Tibial nerve (tissue), 4 donors: ENCODE measurements around the gene ATAD1. TPM values are rescaled to one million over a fixed set of nuclear protein-coding genes. Genes with fewer than 3 reads are reported as not detected.

ENCODE experiments used
- DNase-seq, 2 donors: peaks; one replicate each; pipeline ENCODE4 v3.0.0-alpha.2; 2019; ENCODE audit warnings: low spot score in 2 of 2
- H3K27ac ChIP-seq, 4 donors: fragments of 200-600 bp; sonication (generic) in 3 of 4; one replicate each; pipeline ENCODE4 v1.5.1; 2017 to 2019; ENCODE audit warnings: mild to moderate bottlenecking in 1 of 4
- H3K27me3 ChIP-seq, 2 donors: fragments of 200-600 bp; sonication (generic) in 1 of 2; one replicate each; pipeline versions ENCODE4 v1.5.1 to v1.6.0; 2017 to 2019
- H3K36me3 ChIP-seq, 3 donors: fragments of 200-600 bp; sonication (generic); one replicate each; pipeline ENCODE4 v1.5.1; 2018 to 2019
- H3K4me1 ChIP-seq, 4 donors: fragments of 200-600 bp; sonication (generic) in 3 of 4; one replicate each; pipeline ENCODE4 v1.5.1; 2017 to 2019
- H3K4me3 ChIP-seq, 4 donors: fragments of 200-600 bp; sonication (generic) in 3 of 4; one replicate each; pipeline ENCODE4 v1.5.1; 2017 to 2019; ENCODE audit warnings: mild to moderate bottlenecking in 1 of 4, moderate library complexity in 1 of 4
- H3K9me3 ChIP-seq, 4 donors: fragments of 200-600 bp; sonication (generic) in 3 of 4; one replicate each; pipeline ENCODE4 v1.5.1; 2017 to 2019
- CTCF ChIP-seq, 5 experiments: fragments of 200-600 bp in 3 of 5; fragments of 450-650 bp in 2 of 5; sonication (generic) in 3 of 5; IDR thresholded peaks; one replicate each; pipeline ENCODE4 v1.5.1; 2016 to 2019; ENCODE audit warnings: antibody characterized with exemption in 5 of 5, mild to moderate bottlenecking in 3 of 5, moderate library complexity in 2 of 5
- EP300 ChIP-seq, 2 donors: sonication (generic); formaldehyde crosslinking; IDR thresholded peaks; one replicate each; pipeline ENCODE4 v1.6.1; 2017; ENCODE audit warnings: antibody characterized with exemption in 2 of 2, mild to moderate bottlenecking in 1 of 2
- POLR2A ChIP-seq, 2 donors: fragments of 450-650 bp; IDR thresholded peaks; one replicate each; pipeline ENCODE4 v1.6.1; 2017; ENCODE audit warnings: antibody characterized with exemption in 2 of 2, mild to moderate bottlenecking in 2 of 2, moderate library complexity in 2 of 2
- WGBS, 2 donors: methylation state at CpG; one replicate each; pipeline ENCODE4 v1.1.5; 2018; 5-methylcytosine and 5-hydroxymethylcytosine counted together
- total RNA-seq, 4 donors: library from RNA; depleted of rRNA; stranded (reverse); fragments of >200 nt; gene quantifications; one replicate each; pipeline ENCODE4 v1.1.0, GENCODE V29; 2016

ATAD1 gene
- total RNA-seq, 4 donors from 2014 or later = 21.8 to 45.9 (median 26.9) TPM

DNA sequence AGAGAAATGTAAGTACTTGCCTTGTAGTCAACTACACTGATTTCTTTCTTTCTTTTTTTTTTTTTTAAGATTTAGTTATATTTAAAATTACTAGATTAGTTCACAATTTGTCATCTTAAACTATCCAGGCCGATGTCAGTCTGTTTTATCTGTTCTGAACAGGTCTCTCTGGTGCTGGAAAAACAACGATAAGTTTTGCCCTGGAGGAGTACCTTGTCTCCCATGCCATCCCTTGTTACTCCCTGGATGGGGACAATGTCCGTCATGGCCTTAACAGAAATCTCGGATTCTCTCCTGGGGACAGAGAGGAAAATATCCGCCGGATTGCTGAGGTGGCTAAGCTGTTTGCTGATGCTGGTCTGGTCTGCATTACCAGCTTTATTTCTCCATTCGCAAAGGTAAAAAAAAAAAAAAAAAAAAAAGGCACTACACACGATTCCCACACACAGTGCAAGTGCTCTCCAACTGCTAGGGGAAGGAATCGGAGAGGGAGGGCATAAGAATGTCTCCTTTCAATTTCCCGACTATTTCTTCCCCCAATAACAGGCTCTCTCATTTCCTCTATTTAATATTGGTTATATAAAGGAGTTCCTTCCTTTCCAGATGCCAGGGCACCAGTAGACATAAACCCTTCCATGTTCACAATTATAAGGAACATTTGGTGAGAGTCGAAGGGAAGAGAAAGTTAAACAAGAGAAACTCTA lies 105.0 kb downstream of the ATAD1 start:
- Histone ChIP-seq H3K4me3 (no peak overlapping the region), H3K36me3 (peaks cover 0 to 21% (median 0%) of the 10 kb centered on the region in 3 donors), H3K9me3 (no peaks in the 10 kb centered on the region), H3K27ac (no peak overlapping the region), H3K4me1 (peaks cover 0 to 16% (median 3%) of the 10 kb centered on the region in 4 donors), H3K27me3 (no peaks in the 10 kb centered on the region)
- WGBS, 2 donors = 74 to 76% methylated on average over 11 of the region's 11 CpGs
- TF ChIP-seq CTCF (IDR thresholded peaks at IDR 0.05) = no peak
- no peak for TF ChIP-seq POLR2A (IDR thresholded peaks at IDR 0.05)
- no peak for TF ChIP-seq EP300 (IDR thresholded peaks at IDR 0.05)
- no peak for DNase-seq

GRCh38 chr10:87707254-87707653 lies 110.8 kb downstream of the ATAD1 start:
- Histone ChIP-seq H3K36me3 (peaks cover 0 to 21% (median 0%) of the 10 kb centered on the region in 3 donors), H3K9me3 (no peaks in the 10 kb centered on the region), H3K27ac (no peak overlapping the region), H3K4me3 (no peak overlapping the region), H3K27me3 (no peaks in the 10 kb centered on the region), H3K4me1 (no peaks in the 10 kb centered on the region)
- 94% methylated on average over 4 of the region's 4 CpGs for WGBS, 2 donors
- TF ChIP-seq EP300 (IDR thresholded peaks at IDR 0.05) (no peak), POLR2A (IDR thresholded peaks at IDR 0.05) (no peak), CTCF (IDR thresholded peaks at IDR 0.05) (no peak)
- no peak for DNase-seq

DNA sequence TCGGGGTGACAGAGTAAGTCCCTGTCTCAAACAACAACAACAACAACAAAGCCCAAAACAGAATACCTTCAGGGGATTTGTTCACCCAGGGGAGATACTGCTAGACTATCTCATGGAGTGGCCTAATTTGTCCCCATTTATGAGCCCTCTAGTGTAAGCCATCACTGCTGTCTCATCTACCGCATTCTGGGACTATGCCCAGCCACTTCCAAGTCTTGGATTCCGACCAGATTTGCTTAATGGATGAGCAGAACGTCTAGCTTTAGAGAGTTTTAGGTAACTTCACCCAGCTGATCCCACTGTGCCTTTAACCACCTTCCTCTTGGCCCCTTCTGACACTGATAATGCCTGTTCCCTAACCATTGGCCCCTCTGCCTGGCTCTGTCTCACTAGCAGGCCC lies 111.3 kb downstream of the ATAD1 start:
- WGBS, 2 donors = 87 to 89% methylated on average over 4 of the region's 4 CpGs
- TF ChIP-seq CTCF (IDR thresholded peaks at IDR 0.05) (no peak), POLR2A (IDR thresholded peaks at IDR 0.05) (no peak), EP300 (IDR thresholded peaks at IDR 0.05) (no peak)
- no peak overlapping the region for H3K27ac ChIP-seq
- no peak for DNase-seq
- H3K36me3 ChIP-seq = peaks cover 0 to 21% (median 0%) of the 10 kb centered on the region in 3 donors
- H3K4me1 ChIP-seq = no peaks in the 10 kb centered on the region
- no peak overlapping the region for H3K4me3 ChIP-seq
- H3K9me3 ChIP-seq = no peaks in the 10 kb centered on the region
- H3K27me3 ChIP-seq = no peaks in the 10 kb centered on the region

- TF ChIP-seq POLR2A (IDR thresholded peaks at IDR 0.05) (no peak), EP300 (IDR thresholded peaks at IDR 0.05) (no peak), CTCF (IDR thresholded peaks at IDR 0.05) (no peak)
- no peaks in the 10 kb centered on the region for H3K9me3 ChIP-seq
These were observed 112.7 kb downstream of the ATAD1 start for GRCh38 chr10:87705339-87705738.

GRCh38 chr10:87703771-87704170 lies 114.3 kb downstream of the ATAD1 start:
- TF ChIP-seq EP300 (IDR thresholded peaks at IDR 0.05) = no peak
- no peak for TF ChIP-seq CTCF (IDR thresholded peaks at IDR 0.05)
- TF ChIP-seq POLR2A (IDR thresholded peaks at IDR 0.05) = no peak
- Histone ChIP-seq H3K4me3 (no peak overlapping the region), H3K36me3 (no peaks in the 10 kb centered on the region), H3K4me1 (no peaks in the 10 kb centered on the region), H3K27me3 (no peaks in the 10 kb centered on the region), H3K27ac (peak overlapping the region in 1 of 4 donors; percentile 9), H3K9me3 (no peaks in the 10 kb centered on the region)
- no peak for DNase-seq
- WGBS, 2 donors = 52% methylated on average over 1 of the region's 1 CpG

More at GRCh38 chr10:87705339-87705738, 112.7 kb downstream of the ATAD1 start:
- no peaks in the 10 kb centered on the region for H3K4me1 ChIP-seq
- H3K4me3 ChIP-seq = no peak overlapping the region
- DNase-seq = no peak
- no peak overlapping the region for H3K27ac ChIP-seq
- H3K36me3 ChIP-seq = peaks cover 0 to 13% (median 0%) of the 10 kb centered on the region in 3 donors
- no peaks in the 10 kb centered on the region for H3K27me3 ChIP-seq
